ENCODE results near the gene C2CD2L. TPM values are rescaled to one million over a fixed set of nuclear protein-coding genes. Genes with fewer than 3 reads are reported as not detected.

Gene C2CD2L
- total and polyA plus RNA-seq, 2 of the 13 experiments (the other 11 are each of a cell fraction or from before 2014, with no cell fraction given) = 3.7 to 5.5 TPM

- TF ChIP-seq SSRP1 (CRISPR knock-in tag; IDR thresholded peaks at IDR 0.05) (no peak), ZNF432 (CRISPR knock-in tag; IDR thresholded peaks at IDR 0.05; ENCODE audit: borderline replicate concordance) (no peak), EHMT2 (IDR thresholded peaks at IDR 0.05; ENCODE audit: borderline replicate concordance, low read depth, low read length) (no peak), ZNF7 (CRISPR knock-in tag; IDR thresholded peaks at IDR 0.05) (peak; percentile 70), DPF2 (CRISPR knock-in tag; IDR thresholded peaks at IDR 0.05; ENCODE audit: borderline replicate concordance, low read depth) (no peak; the same call in 1 of the 2 replicates), ZBTB38 (CRISPR knock-in tag; IDR thresholded peaks at IDR 0.05) (peak; percentile 74; the same call in 1 of the 2 replicates), JUND (CRISPR knock-in tag; IDR thresholded peaks at IDR 0.05) (no peak), ZNF660 (CRISPR knock-in tag; IDR thresholded peaks at IDR 0.05; ENCODE audit: borderline replicate concordance, low read depth) (no peak), ZNF205 (CRISPR knock-in tag; IDR thresholded peaks at IDR 0.05) (0 out of 2 replicates have a peak, but pooled peaks have one; percentile 17), DMAP1 (CRISPR knock-in tag; IDR thresholded peaks at IDR 0.05) (peak; percentile 53), RFX1 (IDR thresholded peaks at IDR 0.05) (peak; percentile 77; the same call in 1 of the 2 replicates), NFKB2 (CRISPR knock-in tag; IDR thresholded peaks at IDR 0.05; ENCODE audit: borderline replicate concordance) (peak; percentile 78; the same call in 1 of the 2 replicates), GZF1 (CRISPR knock-in tag; IDR thresholded peaks at IDR 0.05) (no peak), NFRKB (IDR thresholded peaks at IDR 0.05) (no peak), ZNF574 (CRISPR knock-in tag; IDR thresholded peaks at IDR 0.05) (peak; percentile 84), ESRRA (CRISPR knock-in tag; IDR thresholded peaks at IDR 0.05; ENCODE audit: low read depth) (no peak), BRCA1 (CRISPR knock-in tag; IDR thresholded peaks at IDR 0.05) (no peak), FOXO1 (CRISPR knock-in tag; IDR thresholded peaks at IDR 0.05) (peak; percentile 34; the same call in 1 of the 2 replicates), NPAS2 (CRISPR knock-in tag; IDR thresholded peaks at IDR 0.05; ENCODE audit: borderline replicate concordance) (no peak), ZKSCAN5 (CRISPR knock-in tag; IDR thresholded peaks at IDR 0.05) (no peak)
- TF ChIP-seq, protein P1, sequence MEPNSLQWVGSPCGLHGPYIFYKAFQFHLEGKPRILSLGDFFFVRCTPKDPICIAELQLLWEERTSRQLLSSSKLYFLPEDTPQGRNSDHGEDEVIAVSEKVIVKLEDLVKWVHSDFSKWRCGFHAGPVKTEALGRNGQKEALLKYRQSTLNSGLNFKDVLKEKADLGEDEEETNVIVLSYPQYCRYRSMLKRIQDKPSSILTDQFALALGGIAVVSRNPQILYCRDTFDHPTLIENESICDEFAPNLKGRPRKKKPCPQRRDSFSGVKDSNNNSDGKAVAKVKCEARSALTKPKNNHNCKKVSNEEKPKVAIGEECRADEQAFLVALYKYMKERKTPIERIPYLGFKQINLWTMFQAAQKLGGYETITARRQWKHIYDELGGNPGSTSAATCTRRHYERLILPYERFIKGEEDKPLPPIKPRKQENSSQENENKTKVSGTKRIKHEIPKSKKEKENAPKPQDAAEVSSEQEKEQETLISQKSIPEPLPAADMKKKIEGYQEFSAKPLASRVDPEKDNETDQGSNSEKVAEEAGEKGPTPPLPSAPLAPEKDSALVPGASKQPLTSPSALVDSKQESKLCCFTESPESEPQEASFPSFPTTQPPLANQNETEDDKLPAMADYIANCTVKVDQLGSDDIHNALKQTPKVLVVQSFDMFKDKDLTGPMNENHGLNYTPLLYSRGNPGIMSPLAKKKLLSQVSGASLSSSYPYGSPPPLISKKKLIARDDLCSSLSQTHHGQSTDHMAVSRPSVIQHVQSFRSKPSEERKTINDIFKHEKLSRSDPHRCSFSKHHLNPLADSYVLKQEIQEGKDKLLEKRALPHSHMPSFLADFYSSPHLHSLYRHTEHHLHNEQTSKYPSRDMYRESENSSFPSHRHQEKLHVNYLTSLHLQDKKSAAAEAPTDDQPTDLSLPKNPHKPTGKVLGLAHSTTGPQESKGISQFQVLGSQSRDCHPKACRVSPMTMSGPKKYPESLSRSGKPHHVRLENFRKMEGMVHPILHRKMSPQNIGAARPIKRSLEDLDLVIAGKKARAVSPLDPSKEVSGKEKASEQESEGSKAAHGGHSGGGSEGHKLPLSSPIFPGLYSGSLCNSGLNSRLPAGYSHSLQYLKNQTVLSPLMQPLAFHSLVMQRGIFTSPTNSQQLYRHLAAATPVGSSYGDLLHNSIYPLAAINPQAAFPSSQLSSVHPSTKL (CRISPR knock-in tag; IDR thresholded peaks at IDR 0.05) = peak; percentile 43
- TF ChIP-seq, protein P2, sequence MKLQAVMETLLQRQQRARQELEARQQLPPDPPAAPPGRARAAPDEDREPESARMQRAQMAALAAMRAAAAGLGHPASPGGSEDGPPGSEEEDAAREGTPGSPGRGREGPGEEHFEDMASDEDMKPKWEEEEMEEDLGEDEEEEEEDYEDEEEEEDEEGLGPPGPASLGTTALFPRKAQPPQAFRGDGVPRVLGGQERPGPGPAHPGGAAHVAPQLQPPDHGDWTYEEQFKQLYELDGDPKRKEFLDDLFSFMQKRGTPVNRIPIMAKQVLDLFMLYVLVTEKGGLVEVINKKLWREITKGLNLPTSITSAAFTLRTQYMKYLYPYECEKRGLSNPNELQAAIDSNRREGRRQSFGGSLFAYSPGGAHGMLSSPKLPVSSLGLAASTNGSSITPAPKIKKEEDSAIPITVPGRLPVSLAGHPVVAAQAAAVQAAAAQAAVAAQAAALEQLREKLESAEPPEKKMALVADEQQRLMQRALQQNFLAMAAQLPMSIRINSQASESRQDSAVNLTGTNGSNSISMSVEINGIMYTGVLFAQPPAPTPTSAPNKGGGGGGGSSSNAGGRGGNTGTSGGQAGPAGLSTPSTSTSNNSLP (IDR thresholded peaks at IDR 0.05; ENCODE audit: low read depth, low read length) = no peak
Measured at GRCh38 chr11:119121008-119121810, 14.1 kb downstream of the C2CD2L start, which contains the start of gene HINFP (continued).

Measured in HepG2 (cell line).